OCI-LY3 (cell line): ENCODE results near the gene GSTO2.

Source experiments
- CTCF ChIP-seq: fragments of 200-600, 300-600 bp; sonication (generic); IDR thresholded peaks from 2 replicates; pipeline ENCODE4 v1.5.1; 2014; ENCODE audit warnings: antibody characterized with exemption, low read length, low read depth
- EZH2phosphoT487 ChIP-seq: fragments of 200-600 bp; shearing (Covaris generic); IDR thresholded peaks from 2 replicates; pipeline ENCODE4 v1.6.1; 2018; ENCODE audit warnings: antibody characterized with exemption, mixed run types, low read depth

GRCh38 chr10:104288355-104288754, 19.4 kb downstream of the GSTO2 start:
- TF ChIP-seq CTCF (no peak), EZH2phosphoT487 (no peak)
